GM21526 (cell line): ENCODE measurements around the gene PRR33.
"Not testable (repeated sequence)": the region's sequence is repeated elsewhere in the genome, so short reads cannot be mapped to it uniquely, and the experiment has no call there.

ENCODE experiments used
- ATAC-seq: cut with Tn5 transposase; IDR thresholded peaks from one replicate; pipeline ENCODE4 v1.9.1; 2021; ENCODE audit warnings: moderate library complexity; ENCODE audit not compliant: unreplicated experiment, low FRiP score

PRR33 gene

DNA sequence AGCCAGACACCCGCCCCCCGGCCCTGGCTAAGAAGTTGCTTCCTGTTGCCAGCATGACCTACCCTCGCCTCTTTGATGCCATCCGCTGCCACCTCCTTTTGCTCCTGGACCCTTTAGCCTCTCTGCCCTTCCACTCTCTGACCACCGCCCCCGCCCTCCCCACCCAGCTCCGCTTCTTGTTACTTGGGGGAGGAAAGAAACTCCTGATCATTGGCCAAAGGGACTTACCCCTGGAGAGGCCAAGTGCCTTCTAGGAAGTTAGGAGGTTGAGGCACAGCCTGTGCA lies at the start of gene PRR33:
Gene PRR33, minus strand, starts transcription at position 65 of the 285 bp plus-strand sequence. CDS start 1,311 bp downstream, outside the sequence.
- ATAC-seq, result no peak

DNA sequence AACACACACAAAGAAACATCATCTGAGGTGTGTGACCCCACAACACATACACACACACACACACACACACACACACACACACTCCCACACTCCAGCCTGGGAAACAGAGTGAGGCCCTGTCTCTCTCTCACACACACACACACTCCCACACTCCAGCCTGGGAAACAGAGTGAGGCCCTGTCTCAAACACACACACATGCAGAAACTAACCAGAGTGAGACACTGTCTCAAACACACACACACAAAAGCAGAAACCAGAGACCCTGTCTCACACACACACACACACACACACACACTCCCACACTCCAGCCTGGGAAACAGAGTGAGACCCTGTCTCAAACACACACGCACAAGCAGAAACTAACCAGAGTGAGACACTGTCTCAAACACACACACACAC lies 48.1 kb upstream of the PRR33 start:
- ATAC-seq, result not testable (repeated sequence)

DNA sequence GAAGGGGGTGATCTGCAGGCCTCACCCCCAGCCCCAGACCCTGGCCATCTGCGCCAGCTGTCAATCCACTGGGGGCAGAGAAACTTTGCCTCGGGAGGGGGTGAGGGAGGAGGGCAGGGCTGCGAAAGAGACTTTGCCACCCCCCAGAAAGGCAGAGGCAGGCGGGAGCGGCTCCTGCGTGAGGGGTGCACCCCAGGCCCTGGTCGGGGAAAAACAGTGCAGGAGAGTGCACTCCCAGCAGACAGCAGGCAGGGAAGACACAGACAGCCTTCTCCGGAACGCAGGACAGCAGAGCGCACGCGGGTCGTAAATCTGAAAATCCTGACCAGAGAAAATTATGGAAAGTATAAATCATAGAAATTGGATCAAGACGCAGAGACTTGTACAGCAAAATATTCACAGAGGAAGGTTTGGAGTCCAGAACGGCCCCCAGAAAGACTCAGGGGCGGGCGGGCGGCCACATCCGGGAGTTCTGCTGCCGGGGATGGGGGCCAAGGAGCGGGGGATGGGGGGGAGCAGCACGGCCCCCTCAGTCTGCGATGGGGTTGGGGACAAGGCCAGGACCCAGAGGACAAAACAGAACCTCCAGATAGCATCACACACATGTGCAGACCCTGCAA lies 47.4 kb upstream of the PRR33 start:
- ATAC-seq, result no peak

DNA sequence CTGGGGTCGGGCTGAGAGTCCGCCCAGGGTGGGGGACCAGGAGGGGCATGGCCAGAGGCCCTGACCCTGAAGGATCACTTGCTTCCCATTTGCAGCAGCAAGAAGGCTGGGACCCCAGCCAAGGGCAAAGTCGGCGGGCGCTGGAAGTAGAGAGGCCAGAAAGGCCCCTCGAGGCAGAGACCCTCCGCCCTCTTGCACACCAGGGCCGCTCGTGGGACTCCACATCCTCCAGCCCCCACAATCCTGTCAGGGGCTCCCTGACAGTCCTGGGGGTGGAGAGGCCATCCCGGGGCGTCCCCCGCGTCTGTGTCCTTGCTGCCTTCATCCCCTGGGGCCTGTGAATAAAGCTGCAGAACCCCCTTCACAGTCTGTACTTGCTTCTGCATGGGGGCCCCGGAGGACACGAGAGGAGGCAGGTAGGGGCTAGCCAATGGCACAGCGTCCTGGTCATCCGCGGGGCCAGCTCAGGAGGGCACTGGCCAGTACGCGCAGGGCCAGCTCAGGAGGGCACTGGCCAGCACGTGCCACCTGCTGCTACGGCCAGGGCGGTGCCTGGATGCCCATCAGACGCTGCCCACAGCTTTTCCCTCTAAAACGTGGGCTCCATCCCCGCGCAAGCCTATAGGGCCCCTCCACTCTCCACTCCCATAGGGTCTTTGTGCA lies 46.8 kb upstream of the PRR33 start:
- ATAC-seq, result no peak

DNA sequence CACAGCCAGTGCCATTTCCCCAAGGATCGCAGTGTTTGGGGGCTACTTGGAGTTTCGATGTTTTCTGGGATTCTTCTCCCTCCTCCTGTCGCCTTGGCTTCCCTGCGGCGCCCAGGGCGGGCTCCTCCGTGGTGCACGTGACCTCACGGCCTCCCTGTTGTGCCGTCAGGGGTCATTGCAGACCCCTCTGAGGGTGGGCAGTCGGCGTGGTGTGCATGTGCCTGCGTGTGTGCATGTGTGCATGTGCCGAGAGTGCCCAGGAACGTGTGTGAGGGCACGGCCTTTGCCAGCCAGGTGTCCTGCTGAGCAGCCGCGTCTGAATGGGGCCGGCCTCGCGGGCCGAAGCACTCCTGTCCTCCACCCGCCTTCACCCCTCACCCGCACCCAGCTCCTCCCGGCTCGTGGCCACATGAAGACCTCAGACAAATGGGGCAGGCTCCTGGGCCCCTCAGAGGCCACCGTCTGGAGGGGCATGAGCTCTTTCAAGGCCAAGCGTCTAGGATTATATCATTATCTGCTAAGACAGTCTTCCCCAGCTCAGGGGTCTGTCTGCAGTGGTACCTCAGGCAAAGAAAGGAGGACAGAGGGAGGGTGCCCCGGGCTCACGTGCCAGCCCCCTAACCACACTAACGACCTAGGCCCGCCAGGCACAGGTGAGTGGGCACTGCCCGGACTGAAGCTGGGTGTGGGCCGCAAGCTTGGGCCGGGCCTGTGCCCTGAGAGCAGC lies 46.1 kb upstream of the PRR33 start:
- ATAC-seq, result no peak

DNA sequence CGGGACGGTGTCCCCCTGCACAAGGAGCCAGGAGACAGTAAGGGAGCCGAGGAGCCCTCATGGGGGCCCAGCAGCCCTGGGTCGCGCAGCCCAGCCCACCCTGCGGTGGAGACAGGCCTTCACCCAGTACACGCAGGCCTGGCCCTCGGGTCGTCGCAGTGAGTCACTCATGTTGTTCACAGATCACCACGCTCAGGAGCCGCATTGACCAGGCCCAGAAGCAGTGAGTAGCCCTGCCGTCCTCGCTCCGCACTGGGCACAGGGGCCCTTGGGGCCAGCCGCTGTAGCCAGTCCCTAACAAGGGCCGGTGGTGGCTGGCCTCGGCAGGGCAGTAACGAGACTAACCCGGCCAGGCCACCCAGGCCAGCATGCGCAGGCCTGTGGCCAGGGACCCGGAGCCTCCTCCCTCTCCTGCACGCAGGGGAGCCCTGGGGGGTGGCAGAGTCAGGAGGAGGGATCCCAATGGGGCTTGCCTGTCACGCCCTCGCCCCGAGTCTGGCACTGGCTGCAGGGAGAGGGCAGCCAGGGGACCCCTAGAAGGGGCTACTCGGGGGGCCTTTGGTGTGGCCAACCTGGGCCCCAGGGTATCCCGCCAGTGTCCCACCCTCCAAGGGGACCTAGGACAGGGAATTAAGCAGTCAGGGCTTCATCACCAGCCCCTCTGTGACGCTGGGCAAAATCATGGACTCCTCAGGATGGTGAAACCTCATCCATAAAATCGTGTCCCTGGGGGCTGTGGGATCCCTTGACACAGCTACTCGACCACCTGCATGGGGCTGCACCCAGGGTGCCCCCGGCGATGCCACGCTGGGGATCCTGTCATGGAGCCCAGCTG lies 45.3 kb upstream of the PRR33 start:
- no peak for ATAC-seq

DNA sequence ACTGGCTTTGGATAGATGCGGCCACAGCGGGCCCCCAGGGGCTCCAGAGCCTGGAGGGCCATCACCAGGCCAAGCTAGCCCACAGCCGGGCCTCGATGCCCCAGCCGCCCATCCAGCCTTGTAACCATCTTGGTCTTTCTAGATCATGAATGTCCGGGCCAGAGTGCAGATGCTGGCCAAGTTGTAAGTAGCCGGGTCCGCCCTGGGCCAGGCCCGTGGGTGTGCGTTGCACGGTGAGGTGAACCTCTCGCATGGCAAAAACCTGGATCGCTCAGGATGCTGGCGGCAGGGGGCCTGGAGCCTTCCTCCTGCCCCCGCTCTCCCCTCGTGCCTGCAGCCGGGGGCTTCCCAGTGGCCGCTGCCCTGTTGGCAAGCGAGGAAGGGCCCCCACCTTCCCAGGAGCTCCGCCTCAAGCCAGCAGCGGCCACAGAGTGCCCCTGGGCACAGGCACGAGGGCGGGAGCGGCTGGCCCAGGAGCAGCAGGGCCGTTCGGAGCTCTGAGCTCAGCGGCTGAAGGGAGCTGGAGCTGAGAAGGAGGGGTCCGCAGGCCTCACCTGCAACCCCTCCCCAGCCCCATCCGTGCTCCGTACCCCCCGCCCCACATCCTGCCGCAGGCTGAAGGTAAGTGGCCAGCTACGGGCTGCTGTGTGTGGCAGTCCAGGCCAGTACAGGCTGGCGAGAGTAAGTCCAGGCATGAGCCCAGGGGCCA lies 44.5 kb upstream of the PRR33 start:
- ATAC-seq, result no peak

DNA sequence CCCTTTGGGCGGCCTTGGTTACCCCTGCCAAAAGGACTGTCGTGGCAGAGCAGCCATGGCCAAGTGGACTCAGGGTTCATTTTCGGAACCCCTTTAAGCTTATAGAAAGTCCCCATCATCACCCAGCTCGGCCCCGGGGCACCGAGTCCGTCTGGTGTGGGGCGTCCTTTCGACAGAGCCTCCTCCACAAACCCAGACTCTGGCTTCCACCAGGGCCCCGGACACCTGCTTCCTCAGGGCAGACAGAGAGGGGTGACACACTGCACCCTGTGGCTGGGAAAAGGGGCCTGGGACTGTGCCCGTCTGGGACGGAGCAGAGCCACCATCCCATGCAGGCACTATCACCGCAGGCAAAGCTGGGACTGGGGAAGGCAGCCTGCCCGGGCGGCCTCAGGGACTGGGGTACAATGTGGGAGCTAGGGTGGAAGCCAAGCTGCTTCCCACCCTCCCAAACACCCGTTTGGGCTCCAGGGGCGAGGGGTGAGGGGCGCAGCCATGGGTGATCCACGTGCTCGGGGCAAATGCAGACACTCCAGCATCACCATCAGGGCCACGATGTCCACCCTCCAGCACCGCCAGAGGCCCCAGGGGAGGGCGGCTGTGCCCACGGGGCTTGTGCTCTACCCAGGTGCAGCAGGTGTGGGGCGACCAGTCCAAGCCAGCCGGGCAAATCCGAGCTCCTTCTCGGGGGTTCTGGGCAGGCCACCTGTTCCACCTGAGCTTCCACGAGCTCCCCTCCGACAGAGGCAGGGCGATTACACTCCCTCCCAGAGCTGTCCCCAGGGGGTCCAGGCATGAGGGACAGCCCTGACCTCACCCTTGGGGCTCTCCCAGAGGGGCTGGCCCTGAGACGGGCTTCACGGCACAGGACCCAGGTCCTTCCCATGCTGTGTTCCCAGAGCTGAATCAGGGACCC lies 43.7 kb upstream of the PRR33 start:
- no peak for ATAC-seq

DNA sequence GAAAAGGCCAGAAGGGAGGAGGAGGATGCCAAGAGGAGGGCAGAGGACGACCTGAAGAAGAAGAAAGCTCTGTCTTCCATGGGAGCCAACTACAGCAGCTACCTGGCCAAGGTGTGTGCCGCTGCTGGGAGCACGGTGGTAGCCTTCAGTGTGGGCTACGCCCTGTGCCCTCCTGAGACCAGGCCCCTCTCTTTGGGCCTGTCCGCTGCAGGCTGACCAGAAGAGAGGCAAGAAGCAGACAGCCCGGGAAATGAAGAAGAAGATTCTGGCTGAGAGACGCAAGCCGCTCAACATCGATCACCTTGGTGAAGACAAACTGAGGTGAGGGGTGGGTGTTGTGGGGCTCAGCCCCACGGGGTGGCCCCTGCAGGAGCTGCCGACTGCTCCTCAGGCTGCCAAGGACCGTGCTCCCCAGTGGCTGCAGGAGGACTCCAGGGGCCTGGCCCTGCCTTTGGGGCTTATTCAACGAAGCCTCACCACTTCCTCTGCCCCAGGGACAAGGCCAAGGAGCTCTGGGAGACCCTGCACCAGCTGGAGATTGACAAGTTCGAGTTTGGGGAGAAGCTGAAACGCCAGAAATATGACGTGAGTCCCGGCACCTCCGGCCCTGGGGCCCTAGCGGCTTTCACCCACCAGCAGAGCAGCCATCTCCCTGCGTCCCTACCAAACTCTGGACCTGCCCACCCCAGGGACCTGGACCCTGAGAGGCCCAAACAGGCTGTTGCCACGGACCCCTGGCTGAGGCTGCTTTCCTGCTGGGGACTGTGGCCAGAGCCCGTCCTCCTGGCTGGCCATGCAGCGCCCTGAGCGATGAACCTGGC lies 42.9 kb upstream of the PRR33 start:
- no peak for ATAC-seq

DNA sequence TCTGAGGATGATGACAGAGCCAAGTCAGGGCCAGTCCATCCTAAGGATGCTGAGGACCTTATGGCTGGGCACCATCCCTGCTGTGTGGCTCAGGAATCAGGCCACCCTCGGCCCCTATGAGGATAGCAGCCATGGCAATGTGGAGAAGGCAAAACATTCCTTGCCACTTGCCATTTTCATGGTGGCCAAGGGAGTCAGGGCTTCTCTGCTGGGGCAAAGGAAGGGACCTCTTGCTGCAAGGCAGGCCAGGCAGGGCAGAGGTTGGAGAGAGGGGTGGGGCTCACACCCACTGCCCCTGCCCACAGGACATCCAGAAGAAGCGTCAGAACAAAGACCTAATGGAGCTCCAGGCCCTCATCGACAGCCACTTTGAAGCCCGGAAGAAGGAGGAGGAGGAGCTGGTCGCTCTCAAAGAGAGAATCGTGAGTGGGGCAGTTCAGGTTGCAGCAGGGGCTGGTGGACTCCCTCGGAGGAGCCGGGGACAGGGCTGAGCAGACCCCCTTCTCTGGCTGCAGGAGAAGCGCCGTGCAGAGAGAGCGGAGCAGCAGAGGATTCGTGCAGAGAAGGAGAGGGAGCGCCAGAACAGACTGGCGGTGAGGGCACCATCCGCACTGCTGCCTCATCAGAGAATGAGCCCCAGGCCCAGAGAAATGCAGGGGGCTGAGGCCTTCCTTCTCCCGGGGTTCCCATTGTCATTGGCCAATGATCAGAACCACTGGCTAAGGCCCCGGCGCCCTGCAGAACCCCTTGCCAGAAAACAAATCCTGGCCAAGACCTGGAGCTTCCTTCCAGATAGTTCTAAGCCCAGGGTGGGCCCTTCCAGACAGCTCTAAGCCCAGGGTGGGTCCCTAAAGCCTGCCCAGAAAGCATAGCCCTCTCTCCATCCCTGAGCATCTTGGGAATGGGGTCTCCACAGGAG lies 42.0 kb upstream of the PRR33 start:
- no peak for ATAC-seq

DNA sequence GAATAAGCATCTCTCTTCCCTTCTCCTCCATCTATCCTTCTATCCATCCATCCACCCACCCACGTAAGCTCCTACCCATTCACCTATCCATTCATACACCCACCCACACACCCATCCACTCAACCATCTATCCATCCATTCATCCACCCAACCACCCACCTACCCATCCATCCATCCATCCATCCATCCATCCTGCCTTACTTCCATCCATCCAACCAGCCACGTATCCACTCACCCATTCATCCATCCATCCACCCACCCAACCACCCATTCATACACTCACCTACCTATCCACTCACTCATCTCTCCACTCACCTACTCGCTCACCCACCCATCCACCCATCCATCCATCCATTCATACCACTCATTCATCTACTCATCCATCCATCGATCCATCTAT lies 41.0 kb upstream of the PRR33 start:
- ATAC-seq, result no peak

DNA sequence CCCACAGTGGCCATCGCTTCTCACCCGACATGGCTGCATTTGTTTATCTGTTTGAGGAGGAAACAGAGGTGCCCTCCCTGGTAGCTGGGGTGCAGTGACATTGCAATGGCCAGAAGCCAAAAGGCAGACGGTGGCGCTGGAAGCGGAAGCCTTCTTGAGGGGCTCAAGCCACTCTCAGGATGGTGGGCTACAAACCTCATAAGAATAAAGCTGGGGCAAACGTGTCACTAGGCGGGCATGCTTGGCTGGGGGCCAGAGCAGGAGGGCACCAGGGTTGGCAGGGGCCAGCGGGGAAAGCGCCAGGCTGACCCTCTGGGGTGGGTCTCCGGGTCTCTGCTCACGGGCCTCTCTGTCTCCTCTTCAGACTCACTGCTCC lies 40.4 kb upstream of the PRR33 start:
- no peak for ATAC-seq

DNA sequence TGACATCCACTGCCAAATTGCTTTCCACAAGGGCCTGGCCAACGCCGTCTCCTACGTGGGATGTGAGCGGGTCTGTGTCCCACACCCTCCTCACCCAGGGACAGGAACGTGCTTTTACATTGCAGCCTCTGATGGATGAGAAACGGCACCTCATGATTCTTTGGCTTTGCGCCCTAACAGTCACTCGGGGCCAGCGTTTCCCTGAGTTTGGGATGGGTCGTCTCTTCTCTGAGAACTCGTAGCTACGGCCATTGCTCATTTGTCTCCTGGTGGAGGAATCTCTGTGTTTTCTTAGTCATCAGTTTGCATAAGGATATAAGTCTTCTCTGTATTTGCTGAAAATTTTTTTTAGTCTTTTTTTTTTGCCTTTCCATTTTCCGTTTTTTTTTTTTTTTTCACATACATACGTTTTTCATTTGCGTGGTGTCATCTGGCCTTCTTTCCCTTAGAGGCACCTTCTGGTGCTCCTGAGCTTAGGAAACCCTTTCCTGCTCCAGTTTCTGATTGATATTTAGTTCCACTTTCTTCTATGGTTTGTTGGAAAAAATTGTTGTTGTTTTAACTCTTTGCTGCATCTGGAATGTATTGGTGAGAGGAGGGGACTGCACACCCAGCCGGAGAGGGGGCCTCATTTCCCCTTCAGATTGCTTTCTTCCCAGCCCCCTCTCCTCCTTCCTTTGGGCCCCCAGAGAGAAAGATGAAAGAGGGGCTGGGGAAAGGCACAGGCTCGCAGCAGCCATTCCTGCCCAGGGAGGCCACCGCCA lies 39.8 kb upstream of the PRR33 start:
- ATAC-seq, result no peak

DNA sequence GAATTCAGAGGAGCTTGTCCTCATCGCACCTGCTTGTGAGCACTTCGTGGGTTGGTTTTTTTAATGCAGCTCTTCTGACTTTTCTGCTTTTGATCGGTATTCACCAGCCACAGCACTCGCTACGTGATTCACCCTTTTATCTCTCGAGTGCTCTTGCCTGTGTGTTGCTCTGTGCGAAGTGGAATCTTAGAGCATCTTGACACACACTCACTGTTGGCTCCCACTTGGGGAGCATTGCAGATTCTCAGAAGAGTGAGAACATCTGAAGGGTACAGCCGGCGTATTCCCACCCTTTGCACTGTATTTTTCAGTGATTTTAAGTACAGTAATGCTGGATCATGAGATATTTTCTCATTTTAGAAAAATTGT lies 38.8 kb upstream of the PRR33 start:
- ATAC-seq, result no peak

DNA sequence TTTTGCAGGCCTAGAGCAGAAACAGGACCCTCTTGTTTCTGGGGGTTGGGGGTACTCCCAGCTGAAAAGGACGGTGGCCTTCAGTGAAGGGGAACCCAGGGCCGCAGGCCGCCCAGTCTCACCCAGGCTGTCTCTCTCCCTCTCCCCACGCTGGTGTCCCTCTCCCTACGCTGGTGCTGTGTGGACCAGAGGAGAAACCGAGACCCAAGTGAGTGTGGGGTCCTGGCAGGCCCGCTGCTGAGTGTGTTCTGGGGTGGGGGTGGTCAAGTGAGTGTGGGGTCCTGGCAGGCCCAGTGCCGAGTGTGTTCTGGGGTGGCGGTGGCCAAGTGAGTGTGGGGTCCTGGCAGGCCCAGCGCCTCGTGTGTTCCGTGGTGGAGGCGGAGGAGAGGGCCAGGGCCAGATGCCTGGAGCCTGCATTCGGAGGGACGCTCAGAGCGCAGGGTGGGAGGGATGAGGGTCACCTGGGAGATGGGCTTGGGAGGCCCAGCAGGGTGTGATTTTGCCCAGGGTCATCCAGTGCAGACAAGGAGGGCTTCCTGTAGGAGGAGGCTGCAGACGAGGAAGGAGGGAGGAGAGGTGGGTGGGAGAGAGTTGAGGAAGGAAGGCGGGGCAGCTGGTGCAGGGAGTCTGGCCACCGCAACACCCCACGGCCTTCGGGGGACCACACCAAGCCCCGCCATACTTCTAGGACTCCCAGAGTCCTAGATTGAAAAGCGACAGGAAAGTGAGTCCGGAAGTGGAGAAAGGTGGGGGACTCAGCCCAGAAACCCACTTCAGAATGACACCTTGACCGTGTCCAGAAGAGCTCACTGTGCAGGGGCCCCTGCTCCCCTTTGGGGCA lies 38.1 kb upstream of the PRR33 start:
- ATAC-seq, result no peak

DNA sequence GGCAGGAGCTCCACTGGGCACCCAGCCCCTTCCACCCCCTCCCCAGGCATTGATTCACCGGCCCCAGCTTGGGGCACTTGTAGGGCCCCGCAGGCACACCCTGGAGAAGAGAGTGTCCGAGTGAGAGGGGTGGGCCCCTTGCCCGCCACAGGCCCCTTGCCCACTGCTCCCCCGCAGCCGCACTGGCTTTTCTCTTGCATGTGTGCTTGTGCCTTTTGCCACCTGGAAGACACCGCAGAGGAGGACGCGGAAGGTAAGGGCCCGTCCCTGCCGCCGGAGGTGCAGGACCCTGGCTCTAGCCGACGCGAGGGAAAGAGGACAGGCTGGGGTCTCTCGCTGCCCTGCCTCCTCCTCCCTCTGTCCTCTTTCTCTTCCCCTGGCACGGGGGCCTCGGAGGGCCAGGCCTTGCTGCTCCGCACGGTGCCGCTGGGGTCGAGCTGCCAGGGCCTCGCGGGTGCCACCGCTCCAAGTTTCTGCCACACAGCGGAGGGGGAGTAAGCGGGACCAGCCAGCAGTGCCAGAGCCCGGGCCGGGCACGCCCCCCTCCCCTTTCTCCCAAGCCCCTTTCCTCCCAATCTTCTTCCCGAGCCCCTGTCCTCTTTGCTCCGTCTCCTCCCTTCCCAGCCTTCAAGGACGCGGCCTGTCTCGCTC lies 37.3 kb upstream of the PRR33 start:
- no peak for ATAC-seq
